Mesendoderm (in vitro differentiated cells): ENCODE measurements around the gene CTIF.

Experiments
- DNase-seq: peaks from one replicate; pipeline ENCODE4 v3.0.0; 2013
- H2AK5ac ChIP-seq: 2 replicates; pipeline ENCODE4 v1.6.1; 2013; ENCODE audit warnings: low read length, inconsistent platforms
- H2BK120ac ChIP-seq: 2 replicates; pipeline ENCODE4 v1.6.1; 2013; ENCODE audit warnings: low read depth, mild to moderate bottlenecking, low read length, moderate library complexity, mixed read lengths
- H2BK15ac ChIP-seq: replicated peaks from 2 replicates; pipeline ENCODE4 v1.6.1; 2013; ENCODE audit warnings: low read depth, mild to moderate bottlenecking, moderate library complexity
- H2BK5ac ChIP-seq: 2 replicates; pipeline ENCODE4 v1.6.1; 2013; ENCODE audit warnings: low read length, inconsistent platforms
- H3K18ac ChIP-seq: 2 replicates; pipeline ENCODE4 v1.6.1; 2013; ENCODE audit warnings: mild to moderate bottlenecking, low read length, mixed read lengths
- H3K23ac ChIP-seq: one replicate; pipeline ENCODE4 v1.6.1; 2013; ENCODE audit warnings: low read length
- H3K27ac ChIP-seq: 2 replicates; pipeline ENCODE4 v1.5.1; 2013; ENCODE audit warnings: low read depth, mild to moderate bottlenecking, inconsistent platforms, low read length, moderate library complexity
- H3K27me3 ChIP-seq: 2 replicates; pipeline ENCODE4 v1.6.1; 2013; ENCODE audit warnings: low read length, control low read depth, mild to moderate bottlenecking, inconsistent platforms; ENCODE audit not compliant: insufficient read depth, poor library complexity
- H3K36me3 ChIP-seq: 2 replicates; pipeline ENCODE4 v1.6.1; 2013; ENCODE audit warnings: low read length, inconsistent platforms; ENCODE audit not compliant: control insufficient read depth, insufficient read depth
- H3K4ac ChIP-seq: one replicate; pipeline ENCODE4 v1.6.1; 2013; ENCODE audit warnings: low read depth, mild to moderate bottlenecking, low read length, moderate library complexity
- H3K4me1 ChIP-seq: 2 replicates; pipeline ENCODE4 v1.6.1; 2013; ENCODE audit warnings: low read depth, low read length, inconsistent platforms; ENCODE audit not compliant: control insufficient read depth
- H3K4me2 ChIP-seq: 2 replicates; pipeline ENCODE4 v1.6.1; 2013; ENCODE audit warnings: low read length
- H3K4me3 ChIP-seq: 2 replicates; pipeline ENCODE4 v1.5.1; 2013; ENCODE audit warnings: mild to moderate bottlenecking, low read length
- H3K56ac ChIP-seq: one replicate; pipeline ENCODE4 v1.6.1; 2013; ENCODE audit warnings: low read length
- H3K79me1 ChIP-seq: 2 replicates; pipeline ENCODE4 v1.6.1; 2013; ENCODE audit warnings: low read length, inconsistent platforms
- H3K79me2 ChIP-seq: 2 replicates; pipeline ENCODE4 v1.6.1; 2013; ENCODE audit warnings: mild to moderate bottlenecking, low read length; ENCODE audit not compliant: control insufficient read depth, insufficient read depth
- H3K9ac ChIP-seq: 2 replicates; pipeline ENCODE4 v1.6.1; 2013; ENCODE audit warnings: low read length, inconsistent platforms
- H4K5ac ChIP-seq: one replicate; pipeline ENCODE4 v1.6.1; 2013; ENCODE audit warnings: low read length
- H4K8ac ChIP-seq: one replicate; pipeline ENCODE4 v1.6.1; 2013; ENCODE audit warnings: low read depth, mild to moderate bottlenecking, control low read depth, low read length, moderate library complexity
- WGBS: extraction: QIAGEN DNeasy Blood & Tissue Kit; methylation state at CpG from one replicate; pipeline ENCODE4 v1.1.7; 2013; ENCODE audit warnings: low lambda C conversion rate, missing lambda C conversion rate; ENCODE audit not compliant: insufficient coverage; ENCODE audit errors: extremely low coverage; 5-methylcytosine and 5-hydroxymethylcytosine counted together

Gene CTIF

GRCh38 chr18:48780913-48781162 is 242.0 kb downstream of the CTIF start:
- peaks cover 15% of the 10 kb centered on the region for H3K4me1 ChIP-seq
- H3K4me3 ChIP-seq, result no peak overlapping the region
- no peak overlapping the region for H4K8ac ChIP-seq
- no peak overlapping the region for H3K4ac ChIP-seq
- no peak overlapping the region for H3K23ac ChIP-seq
- no peak overlapping the region for H2BK15ac ChIP-seq
- no peaks in the 10 kb centered on the region for H3K27me3 ChIP-seq
- H2BK5ac ChIP-seq, result peak overlapping the region; percentile 69
- H3K36me3 ChIP-seq, result no peaks in the 10 kb centered on the region
- peaks cover 1% of the 10 kb centered on the region for H3K79me1 ChIP-seq
- no CpG with 5 or more reads among the region's 3 CpGs for WGBS
- H2AK5ac ChIP-seq, result no peak overlapping the region
- peak overlapping the region; percentile 32 for H3K18ac ChIP-seq
- peak overlapping the region; percentile 51 for H3K56ac ChIP-seq
- H3K4me2 ChIP-seq, result no peak overlapping the region
- H3K27ac ChIP-seq, result peak overlapping the region; percentile 63
- DNase-seq, result no peak
- no peak overlapping the region for H2BK120ac ChIP-seq
- H4K5ac ChIP-seq, result no peak overlapping the region
- no peaks in the 10 kb centered on the region for H3K79me2 ChIP-seq
- peak overlapping the region; percentile 6 for H3K9ac ChIP-seq

DNA sequence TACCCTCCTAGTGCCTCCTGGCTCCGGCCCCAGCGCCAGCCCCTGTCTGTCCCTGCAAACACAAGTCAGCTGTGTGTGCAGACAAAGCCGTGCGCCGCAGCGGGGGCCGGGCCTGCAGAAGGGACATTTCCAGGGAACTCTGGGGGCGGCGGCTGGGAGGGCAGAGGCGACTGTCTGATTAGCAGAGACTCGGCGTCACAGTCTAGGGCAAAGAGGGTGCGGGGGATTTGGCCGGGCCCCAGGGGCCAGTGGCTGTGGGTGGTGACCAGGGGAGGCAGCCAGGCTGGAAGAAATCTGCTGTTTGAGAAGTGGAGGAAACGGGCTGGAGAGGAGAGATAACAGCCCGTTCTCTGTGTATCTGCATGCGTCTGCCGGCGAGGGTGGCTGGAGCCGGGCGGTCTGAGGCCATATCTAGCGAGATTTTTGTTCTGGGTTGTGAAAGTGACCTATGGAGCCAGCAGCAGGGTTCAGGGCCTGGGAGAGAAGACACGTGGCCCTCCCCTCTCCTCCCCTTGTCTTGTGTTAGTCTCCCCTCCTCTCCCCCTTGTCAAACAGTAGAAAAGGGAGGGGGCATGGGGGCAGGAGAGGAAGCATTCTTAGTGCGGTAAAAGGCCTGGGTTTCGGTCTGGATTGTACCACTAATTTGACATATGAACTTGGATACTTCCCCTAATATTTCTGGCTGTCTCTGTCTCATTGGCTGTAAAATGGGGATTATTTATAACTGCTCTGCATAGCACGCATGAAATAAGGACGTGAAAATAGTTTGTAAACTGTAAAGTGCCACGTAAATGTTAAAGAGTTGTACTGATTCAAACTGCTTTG is 242.5 kb downstream of the CTIF start:
- H3K9ac ChIP-seq, result peak overlapping the region; percentile 32
- H3K36me3 ChIP-seq, result no peaks in the 10 kb centered on the region
- peak overlapping the region; percentile 81 for H3K4ac ChIP-seq
- no CpG with 5 or more reads among the region's 28 CpGs for WGBS
- H4K5ac ChIP-seq, result no peak overlapping the region
- H3K4me1 ChIP-seq, result peaks cover 15% of the 10 kb centered on the region
- H3K79me2 ChIP-seq, result no peaks in the 10 kb centered on the region
- H3K23ac ChIP-seq, result peak overlapping the region; percentile 48
- no peak overlapping the region for H2AK5ac ChIP-seq
- no peak overlapping the region for H3K4me2 ChIP-seq
- H2BK120ac ChIP-seq, result no peak overlapping the region
- peak; percentile 80 for DNase-seq
- no peak overlapping the region for H4K8ac ChIP-seq
- H3K27me3 ChIP-seq, result no peaks in the 10 kb centered on the region
- peak overlapping the region; percentile 63 for H3K27ac ChIP-seq
- H3K56ac ChIP-seq, result peak overlapping the region; percentile 51
- H2BK15ac ChIP-seq, result no peak overlapping the region
- peaks cover 1% of the 10 kb centered on the region for H3K79me1 ChIP-seq
- H3K18ac ChIP-seq, result peak overlapping the region; percentile 40
- H2BK5ac ChIP-seq, result peak overlapping the region; percentile 69
- H3K4me3 ChIP-seq, result no peak overlapping the region

GRCh38 chr18:48781988-48782363 is 243.1 kb downstream of the CTIF start:
- Histone ChIP-seq H3K4me1 (peaks cover 17% of the 10 kb centered on the region), H3K4me3 (no peak overlapping the region)

GRCh38 chr18:48782381-48782861 is 243.6 kb downstream of the CTIF start:
- Histone ChIP-seq H3K4me3 (no peak overlapping the region), H2BK120ac (peak overlapping the region; percentile 21), H3K18ac (peak overlapping the region; percentile 40), H4K8ac (no peak overlapping the region), H3K4me1 (peaks cover 17% of the 10 kb centered on the region), H3K4ac (peak overlapping the region; percentile 27), H3K27me3 (no peaks in the 10 kb centered on the region), H2BK5ac (peak overlapping the region; percentile 29), H3K36me3 (no peaks in the 10 kb centered on the region), H3K79me1 (peaks cover 1% of the 10 kb centered on the region), H3K9ac (no peak overlapping the region), H4K5ac (no peak overlapping the region), H2AK5ac (peak overlapping the region; percentile 5), H3K4me2 (no peak overlapping the region), H3K56ac (peak overlapping the region; percentile 51), H2BK15ac (no peak overlapping the region), H3K23ac (no peak overlapping the region), H3K79me2 (no peaks in the 10 kb centered on the region), H3K27ac (no peak overlapping the region)
- WGBS, result no CpG with 5 or more reads among the region's 11 CpGs
- no peak for DNase-seq

More at GRCh38 chr18:48781988-48782363, 243.1 kb downstream of the CTIF start:
- Histone ChIP-seq H3K9ac (peak overlapping the region; percentile 32), H2AK5ac (peak overlapping the region; percentile 43), H3K4me2 (no peak overlapping the region), H3K18ac (peak overlapping the region; percentile 40), H4K8ac (no peak overlapping the region), H3K79me2 (no peaks in the 10 kb centered on the region), H3K36me3 (no peaks in the 10 kb centered on the region), H2BK120ac (peak overlapping the region; percentile 21), H2BK5ac (peak overlapping the region; percentile 31), H3K79me1 (peaks cover 1% of the 10 kb centered on the region), H3K27me3 (no peaks in the 10 kb centered on the region), H3K23ac (peak overlapping the region; percentile 72), H2BK15ac (no peak overlapping the region), H3K27ac (peak overlapping the region; percentile 40), H3K4ac (peak overlapping the region; percentile 27), H3K56ac (peak overlapping the region; percentile 51), H4K5ac (no peak overlapping the region)
- DNase-seq, result no peak
- no CpG with 5 or more reads among the region's 2 CpGs for WGBS

GRCh38 chr18:48783616-48784520 is 245.0 kb downstream of the CTIF start:
- peak overlapping the region; percentile 47 for H3K56ac ChIP-seq
- H3K4me1 ChIP-seq, result peaks cover 17% of the 10 kb centered on the region
- H3K27ac ChIP-seq, result no peak overlapping the region

More at GRCh38 chr18:48783616-48784520, 245.0 kb downstream of the CTIF start:
- Histone ChIP-seq H3K18ac (no peak overlapping the region), H3K4me3 (no peak overlapping the region), H3K79me2 (no peaks in the 10 kb centered on the region), H2BK15ac (no peak overlapping the region), H2AK5ac (peak overlapping the region; percentile 57), H3K36me3 (no peaks in the 10 kb centered on the region), H3K79me1 (no peaks in the 10 kb centered on the region), H4K5ac (no peak overlapping the region), H3K4me2 (no peak overlapping the region), H3K9ac (peak overlapping the region; percentile 1), H3K27me3 (no peaks in the 10 kb centered on the region), H3K23ac (peak overlapping the region; percentile 1), H3K4ac (no peak overlapping the region), H2BK5ac (no peak overlapping the region), H2BK120ac (no peak overlapping the region), H4K8ac (no peak overlapping the region)
- no CpG with 5 or more reads among the region's 24 CpGs for WGBS
- no peak for DNase-seq
